ENCODE measurements around the gene SDK1. TPM values are rescaled to one million over a fixed set of nuclear protein-coding genes. Genes with fewer than 3 reads are reported as not detected.

SDK1 gene
- total and polyA plus RNA-seq, 2 of the 8 experiments (the other 6 are each of a cell fraction or from before 2014, with no cell fraction given) = 3.3 to 7.2 TPM

DNA sequence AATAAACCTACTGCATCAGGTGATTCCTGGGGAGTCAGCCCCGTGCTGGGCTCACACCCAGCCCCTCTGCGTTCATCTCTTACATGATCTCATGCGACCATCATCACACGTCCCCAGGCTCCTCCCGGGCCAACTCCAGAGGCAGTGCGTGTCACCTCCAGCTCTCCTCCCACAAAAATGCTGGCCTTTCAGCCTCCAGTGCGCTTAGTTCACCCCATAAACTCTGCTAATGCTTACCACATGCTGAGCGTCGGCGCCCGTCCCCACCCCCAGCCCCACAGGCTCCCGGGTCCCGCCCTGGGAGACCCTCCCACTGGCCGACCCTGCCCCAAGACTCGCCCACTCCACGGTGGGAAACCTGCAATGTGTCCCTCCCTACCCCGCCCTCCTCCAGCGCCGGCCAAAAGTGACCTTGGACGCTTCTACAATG is 816 bp upstream of the SDK1 start:
- no peak overlapping the region for H4K91ac ChIP-seq (replicated peaks; ENCODE audit: insufficient read length, low read length)
- CTCF ChIA-PET (ENCODE audit: partially characterized antibody) = interaction anchor here (0.6 to 2.9 kb wide), 13 partner anchors 10 to 396 kb away, joined by 3 to 15 read pairs (median 3); no protein-coding TSS in a partner anchor
- H3K79me2 ChIP-seq (ENCODE audit: control insufficient read depth in 1 of 2, insufficient read depth in 2 of 2, low read length in 2 of 2) = peaks cover 0 to 22% of the 10 kb centered on the region in 2 experiments; a peak in 2 of 4 replicates
- no peak overlapping the region for H3K56ac ChIP-seq (replicated peaks; ENCODE audit: insufficient read length, low read depth, low read length)
- no peak overlapping the region for H4K5ac ChIP-seq (ENCODE audit: insufficient read length, low read depth, low read length)
- H3K9ac ChIP-seq (replicated peaks in 1 of 4; ENCODE audit: extremely low read depth in 1 of 4, low read depth in 3 of 4, low read length in 3 of 4) = 0 out of 7 replicates have a peak overlapping the region, but pooled peaks of 1 of the 4 experiments have one; percentile 57
- H4K8ac ChIP-seq (ENCODE audit: extremely low read depth, insufficient read depth, low read length) = no peak overlapping the region
- peak overlapping the region; percentile 35 to 81 (median 72) for H3K4me3 ChIP-seq (ENCODE audit: extremely low read depth in 1 of 4, insufficient read depth in 2 of 4, low read depth in 3 of 4, low read length in 4 of 4)
- H3K14ac ChIP-seq (ENCODE audit: insufficient read length) = no peak overlapping the region
- FAIRE-seq (no peak), DNase-seq (ENCODE audit: low read depth in 1 of 2, low spot score in 2 of 2) (peak in 1 of 2 experiments; percentile 58)
- peaks cover 0 to 8% (median 2%) of the 10 kb centered on the region in 4 experiments; a peak in 5 of 7 replicates for H3K4me1 ChIP-seq (replicated peaks in 1 of 4; ENCODE audit: control insufficient read depth in 3 of 4, insufficient read depth in 4 of 4, low read length in 3 of 4)
- H3K18ac ChIP-seq (ENCODE audit: extremely low read depth, low read length) = peak overlapping the region; percentile 13; the same call in 1 of the 2 replicates
- H2AFZ ChIP-seq (ENCODE audit: low read length) = peak overlapping the region; percentile 95; the same call in 1 of the 2 replicates
- peaks cover 11% of the 10 kb centered on the region for H3K23me2 ChIP-seq (ENCODE audit: low read depth, low read length)
- no peaks in the 10 kb centered on the region for H3K36me3 ChIP-seq (ENCODE audit: control insufficient read depth in 2 of 4, insufficient read depth in 4 of 4, low read length in 3 of 4)
- no peak overlapping the region for H2BK5ac ChIP-seq (ENCODE audit: low read depth, low read length)
- no peak overlapping the region for H3K23ac ChIP-seq (ENCODE audit: insufficient read length)
- peaks cover 0 to 9% (median 0%) of the 10 kb centered on the region in 4 experiments; a peak in 3 of 7 replicates for H3K27me3 ChIP-seq (replicated peaks in 1 of 4; ENCODE audit: control insufficient read depth in 3 of 4, extremely low read depth in 1 of 4, insufficient read depth in 3 of 4, low read length in 3 of 4)
- no peak overlapping the region for H2BK20ac ChIP-seq (ENCODE audit: low read length)
- no peak overlapping the region for H2AK5ac ChIP-seq (ENCODE audit: low read depth, low read length)
- TF ChIP-seq RAD21 (IDR thresholded peaks at IDR 0.05 in 1 of 2, conservative IDR thresholded peaks at IDR 0.05 in 1 of 2; ENCODE audit: low read depth in 2 of 2, low read length in 2 of 2) (no peak), ZNF274 (IDR thresholded peaks at IDR 0.05; ENCODE audit: borderline replicate concordance, extremely low read depth, low read length) (no peak), RBBP5 (IDR thresholded peaks at IDR 0.05; ENCODE audit: borderline replicate concordance, low read depth, low read length) (no peak; the same call in 1 of the 2 replicates), JUND (IDR thresholded peaks at IDR 0.05; ENCODE audit: low read length) (no peak), MAFK (IDR thresholded peaks at IDR 0.05; ENCODE audit: low read depth, low read length) (no peak), KDM5A (IDR thresholded peaks at IDR 0.05; ENCODE audit: low read length) (no peak), SRF (IDR thresholded peaks at IDR 0.05; ENCODE audit: low read depth, low read length) (no peak), RFX5 (IDR thresholded peaks at IDR 0.05; ENCODE audit: borderline replicate concordance, low read depth, low read length) (no peak), TCF12 (IDR thresholded peaks at IDR 0.05; ENCODE audit: low read depth, low read length) (no peak), TAF7 (optimal IDR thresholded peaks at IDR 0.05; ENCODE audit: borderline replicate concordance, low read depth, low read length) (no peak)
- no peaks in the 10 kb centered on the region for H3K9me3 ChIP-seq (ENCODE audit: insufficient read depth in 2 of 2, low read depth in 1 of 2, low read length in 1 of 2)
- H4K20me1 ChIP-seq (replicated peaks in 1 of 2; ENCODE audit: control insufficient read depth in 1 of 2, insufficient read depth in 2 of 2, low read length in 2 of 2) = no peaks in the 10 kb centered on the region
- H2BK12ac ChIP-seq (ENCODE audit: low read depth, low read length) = no peak overlapping the region
- WGBS, 2 experiments (ENCODE audit: extremely low coverage in 1 of 2, insufficient coverage in 1 of 2, insufficient read length in 1 of 2, insufficient replicate concordance in 2 of 2, low coverage in 1 of 2, low lambda C conversion rate in 2 of 2, missing lambda C conversion rate in 1 of 2) = 9% methylated on average over 9 of the region's 20 CpGs; no CpG with 5 or more reads in 1 of the 2 experiments
- H3K4me2 ChIP-seq (ENCODE audit: insufficient read depth in 1 of 2, low read depth in 2 of 2, low read length in 2 of 2) = peak overlapping the region; percentile 77 to 92
- no peak overlapping the region for H2BK120ac ChIP-seq (replicated peaks; ENCODE audit: low read depth, low read length)
- H3K79me1 ChIP-seq (ENCODE audit: low read depth, low read length) = no peaks in the 10 kb centered on the region
- no peak overlapping the region for H2BK15ac ChIP-seq (ENCODE audit: low read length)
- H3K27ac ChIP-seq (ENCODE audit: low read depth, low read length) = no peak overlapping the region
- POLR2A ChIA-PET (ENCODE audit: partially characterized antibody) = interaction anchor here (0.6 to 1.0 kb wide), 2 partner anchors 17 to 800 kb away, joined by 3 read pairs; no protein-coding TSS in a partner anchor
- H3K4ac ChIP-seq (replicated peaks; ENCODE audit: insufficient read length, low read depth, low read length) = no peak overlapping the region
